HL-60 (cell line): ENCODE measurements around the gene FARS2.

Source experiments
- CTCF ChIP-seq: IDR thresholded peaks from one replicate; pipeline ENCODE4 v1.5.1; 2011; ENCODE audit warnings: low read length, control low read depth, inconsistent platforms; ENCODE audit not compliant: insufficient read depth
- GABPA ChIP-seq: IDR thresholded peaks from 2 replicates; pipeline ENCODE4 v1.6.1; 2012; ENCODE audit warnings: low read depth
- POLR2AphosphoS5 ChIP-seq: IDR thresholded peaks from 2 replicates; pipeline ENCODE4 v1.6.1; 2012; ENCODE audit warnings: low read depth
- REST ChIP-seq: IDR thresholded peaks from 2 replicates; pipeline ENCODE4 v1.6.1; 2012; ENCODE audit warnings: low read depth; ENCODE audit not compliant: insufficient replicate concordance

GRCh38 chr6:5220443-5220842 lies 40.9 kb upstream of the FARS2 start:
- TF ChIP-seq POLR2AphosphoS5 (no peak), CTCF (no peak), REST (no peak), GABPA (no peak)
